GDM1 (cell line): ENCODE results near the gene PRCP.

ENCODE experiments used
- DNase-seq: peaks from one replicate; lab custom pipeline; 2025; lab: John Stamatoyannopoulos, UW

PRCP gene

GRCh38 chr11:82829101-82829500, 71.1 kb downstream of the PRCP start:
- DNase-seq = no peak

GRCh38 chr11:82828472-82828871, 71.8 kb downstream of the PRCP start:
- DNase-seq = no peak

GRCh38 chr11:82826526-82826925, 73.7 kb downstream of the PRCP start:
- no peak for DNase-seq

- no peak for DNase-seq
Observed at GRCh38 chr11:82823647-82824619, 76.3 kb downstream of the PRCP start.

GRCh38 chr11:82818409-82819043, 81.7 kb downstream of the PRCP start:
- DNase-seq = no peak

- no peak for DNase-seq
Observed at GRCh38 chr11:82815406-82815805, 84.8 kb downstream of the PRCP start.

GRCh38 chr11:82814379-82814778, 85.9 kb downstream of the PRCP start:
- DNase-seq = no peak

GRCh38 chr11:82811369-82811768, 88.9 kb downstream of the PRCP start:
- DNase-seq = no peak

GRCh38 chr11:82810738-82811137, 89.5 kb downstream of the PRCP start:
- DNase-seq = no peak

GRCh38 chr11:82810326-82810725, 89.9 kb downstream of the PRCP start:
- no peak for DNase-seq

GRCh38 chr11:82807646-82808045, 92.6 kb downstream of the PRCP start:
- DNase-seq = no peak

- no peak for DNase-seq
Observed at GRCh38 chr11:82802710-82803109, 97.5 kb downstream of the PRCP start.

GRCh38 chr11:82796998-82797961, 103.0 kb downstream of the PRCP start:
- DNase-seq = no peak

GRCh38 chr11:82794490-82794889, 105.7 kb downstream of the PRCP start:
- DNase-seq = no peak

GRCh38 chr11:82792822-82793569, 107.2 kb downstream of the PRCP start:
- no peak for DNase-seq

- DNase-seq = no peak
Observed at GRCh38 chr11:82792319-82792718, 107.9 kb downstream of the PRCP start.

GRCh38 chr11:82791779-82792178, 108.5 kb downstream of the PRCP start:
- no peak for DNase-seq

GRCh38 chr11:82790723-82791484, 109.3 kb downstream of the PRCP start:
- no peak for DNase-seq

GRCh38 chr11:82787981-82788380, 112.2 kb downstream of the PRCP start:
- no peak for DNase-seq

GRCh38 chr11:82786836-82787235, 113.4 kb downstream of the PRCP start:
- no peak for DNase-seq

- no peak for DNase-seq
Observed at GRCh38 chr11:82786001-82786400, 114.2 kb downstream of the PRCP start.
